K562 (cell line): ENCODE measurements around the gene TAF10. TPM values are rescaled to one million over a fixed set of nuclear protein-coding genes. Genes with fewer than 3 reads are reported as not detected.

Source experiments
- CTBP1 ChIP-seq: fragments of 450-650 bp; IDR thresholded peaks from 2 replicates; pipeline ENCODE4 v1.6.1; 2016; ENCODE audit warnings: borderline replicate concordance
- DPF2 ChIP-seq: fragments of 450-650 bp; IDR thresholded peaks from 2 replicates; pipeline ENCODE4 v1.6.1; 2016
- ETV1 ChIP-seq: fragments of 450-650 bp; conservative IDR thresholded peaks from 2 replicates; pipeline ENCODE4 v1.6.1; 2016; ENCODE audit warnings: missing genetic modification characterization, control low read depth, low read depth, missing compliant biosample characterization
- GATAD2B ChIP-seq: fragments of 450-650 bp; IDR thresholded peaks from 2 replicates; pipeline ENCODE4 v1.6.1; 2017; ENCODE audit warnings: mild to moderate bottlenecking, borderline replicate concordance
- IRF2 ChIP-seq: sonication (generic); formaldehyde crosslinking; IDR thresholded peaks from 2 replicates; pipeline ENCODE4 v1.8.1; 2022; ENCODE audit warnings: mild to moderate bottlenecking, missing genetic modification reagents
- MAX ChIP-seq: sonication (generic); formaldehyde crosslinking; IDR thresholded peaks from 2 replicates; pipeline ENCODE4 v1.9.0; 2022; ENCODE audit warnings: mild to moderate bottlenecking, missing genetic modification reagents
- NFYB ChIP-seq: IDR thresholded peaks from 2 replicates; pipeline ENCODE4 v1.6.1; 2011; ENCODE audit warnings: mild to moderate bottlenecking, moderate library complexity; ENCODE audit not compliant: insufficient read length; ENCODE audit errors: extremely low read depth
- PHF21A ChIP-seq: fragments of 450-650 bp; IDR thresholded peaks from 2 replicates; pipeline ENCODE4 v1.6.1; 2017; ENCODE audit warnings: low read depth, borderline replicate concordance
- POLR2AphosphoS5 ChIP-seq: IDR thresholded peaks from 2 replicates; pipeline ENCODE4 v1.6.1; 2011; ENCODE audit warnings: mild to moderate bottlenecking, low read depth, low read length, moderate library complexity; ENCODE audit not compliant: control insufficient read depth, insufficient read depth
- POLR2G ChIP-seq: fragments of 200-400 bp; formaldehyde crosslinking; IDR thresholded peaks from 2 replicates; pipeline ENCODE4 v1.6.1; 2017; ENCODE audit warnings: low read depth, mild to moderate bottlenecking, antibody characterized with exemption, low read length, moderate library complexity
- SMARCC2 ChIP-seq: fragments of 450-650 bp; IDR thresholded peaks from 2 replicates; pipeline ENCODE4 v1.6.1; 2017; ENCODE audit warnings: antibody characterized with exemption, moderate library complexity, mild to moderate bottlenecking, low read depth
- SNAPC5 ChIP-seq: fragments of 250-450 bp; sonication (Bioruptor Pico); IDR thresholded peaks from 2 replicates; pipeline ENCODE4 v1.8.0; 2021; ENCODE audit warnings: moderate library complexity, mild to moderate bottlenecking, inconsistent platforms
- TCF15 ChIP-seq: fragments of 250-450 bp; sonication (Bioruptor Pico); IDR thresholded peaks from 2 replicates; pipeline ENCODE4 v1.8.0; 2022; ENCODE audit warnings: moderate library complexity, mild to moderate bottlenecking, inconsistent platforms
- THRAP3 ChIP-seq: fragments of 450-650 bp; IDR thresholded peaks from 2 replicates; pipeline ENCODE4 v1.6.1; 2016; ENCODE audit warnings: mild to moderate bottlenecking, inconsistent platforms, borderline replicate concordance
- ZBTB11 ChIP-seq, 3 experiments: fragments of 200-800 bp in 1 of 3; fragments of 250-450 bp in 1 of 3; fragments of 450-650 bp in 1 of 3; sonication (Bioruptor Pico) in 1 of 3; sonication (Bioruptor generic) in 1 of 3; formaldehyde crosslinking in 1 of 3; IDR thresholded peaks; 2 replicates each; pipeline versions ENCODE4 v1.6.1 to v1.8.0; 2016 to 2022; ENCODE audit warnings: mild to moderate bottlenecking in 2 of 3, missing genetic modification characterization in 2 of 3, missing compliant biosample characterization in 1 of 3, moderate library complexity in 1 of 3
- ZBTB9 ChIP-seq: fragments of 450-650 bp; formaldehyde crosslinking; IDR thresholded peaks from 2 replicates; pipeline ENCODE4 v1.4.0; 2020; ENCODE audit warnings: mild to moderate bottlenecking, moderate library complexity
- ZNF146 ChIP-seq: IDR thresholded peaks from one replicate; pipeline ENCODE4 v1.6.1; 2018; ENCODE audit warnings: missing compliant biosample characterization; ENCODE audit not compliant: unreplicated experiment
- ZNF354B ChIP-seq: fragments of 250-450 bp; sonication (Bioruptor Pico); IDR thresholded peaks from 2 replicates; pipeline ENCODE4 v1.4.0; 2020
- ZNF512 ChIP-seq: IDR thresholded peaks from 2 replicates; pipeline ENCODE4 v1.6.1; 2016; ENCODE audit warnings: missing genetic modification characterization, missing compliant biosample characterization
- ZNF764 ChIP-seq: fragments of 250-450 bp; sonication (Bioruptor Pico); IDR thresholded peaks from 2 replicates; pipeline ENCODE4 v1.4.0; 2020; ENCODE audit warnings: low read depth, mild to moderate bottlenecking, moderate library complexity
- polyA plus RNA-seq, 8 experiments: library from polyadenylated mRNA; depleted of rRNA in 4 of 8; stranded (reverse) in 5 of 8; unstranded in 3 of 8; fragments of >200 nt; fragmentation: Nextera tagmentation in 2 of 8; fragmentation: Illumina TruSeq in 1 of 8; extraction: Ambion mirVana in 2 of 8; extraction: Trizol in 1 of 8; gene quantifications; 2 replicates each; pipeline versions ENCODE4 v1.2.1 to v1.2.3, GENCODE V29; 2011 to 2014; ENCODE audit warnings: inconsistent platforms in 1 of 8, missing spikeins in 1 of 8
- total RNA-seq, 7 experiments: library from RNA; depleted of rRNA in 6 of 7; stranded (reverse); fragments of >200 nt in 6 of 7; fragmentation: Illumina TruSeq in 2 of 7; extraction: Trizol in 2 of 7; gene quantifications; 2 replicates each; pipeline versions ENCODE4 v1.2.1 to v1.2.3, GENCODE V29; 2011 to 2021; ENCODE audit warnings: low replicate concordance in 1 of 7

The TAF10 gene
- total and polyA plus RNA-seq, 9 of the 15 experiments (the other 6 are each of a cell fraction or from before 2014, with no cell fraction given) = 19.5 to 197 (median 121) TPM

- peak; percentile 60 for TF ChIP-seq POLR2G
- TF ChIP-seq PHF21A = no peak
- TF ChIP-seq ZNF146 (CRISPR knock-in tag) = no peak
- peak; percentile 56; the same call in 1 of the 2 replicates for TF ChIP-seq ZBTB9 (CRISPR knock-in tag)
- TF ChIP-seq MAX (CRISPR knock-in tag) = 0 out of 2 replicates have a peak, but pooled peaks have one; percentile 14
- TF ChIP-seq POLR2AphosphoS5 = peak; percentile 62; the same call in 1 of the 2 replicates
- TF ChIP-seq ZNF764 (CRISPR knock-in tag) = no peak
- TF ChIP-seq ZNF512 = no peak
- TF ChIP-seq THRAP3 = no peak
- TF ChIP-seq SNAPC5 (CRISPR knock-in tag) = no peak
- TF ChIP-seq GATAD2B = no peak
- TF ChIP-seq ETV1 (tag) = peak; percentile 75
- no peak for TF ChIP-seq NFYB
- TF ChIP-seq ZBTB11 (CRISPR knock-in tag; IDR thresholded peaks at IDR 0.05) = peak in 1 of 3 experiments; percentile 54; a peak in 1 of 6 replicates
- no peak for TF ChIP-seq ZNF354B
- 0 out of 2 replicates have a peak, but pooled peaks have one; percentile 13 for TF ChIP-seq CTBP1
- no peak for TF ChIP-seq SMARCC2
- no peak for TF ChIP-seq IRF2 (CRISPR knock-in tag)
- TF ChIP-seq TCF15 (CRISPR knock-in tag) = no peak
- peak; percentile 60; the same call in 1 of the 2 replicates for TF ChIP-seq DPF2
Measured at GRCh38 chr11:6606471-6607189, 5.4 kb downstream of the TAF10 start (continued).
